Hepatocyte (in vitro differentiated cells): ENCODE results near the gene FBXO39. TPM values are rescaled to one million over a fixed set of nuclear protein-coding genes. Genes with fewer than 3 reads are reported as not detected.

Source experiments
- DNase-seq: peaks from one replicate; pipeline ENCODE4 v3.0.0-alpha.2; 2016; ENCODE audit warnings: low spot score
- H2AFZ ChIP-seq: fragments of 200-600 bp; sonication (generic); 2 replicates; pipeline ENCODE4 v1.6.0; 2016; ENCODE audit warnings: antibody characterized with exemption, mild to moderate bottlenecking
- H3K27ac ChIP-seq: fragments of 200-600 bp; sonication (generic); 2 replicates; pipeline ENCODE4 v1.5.1; 2016; ENCODE audit warnings: mild to moderate bottlenecking
- H3K27me3 ChIP-seq: fragments of 200-600 bp; sonication (generic); 2 replicates; pipeline ENCODE4 v1.6.1; 2016
- H3K36me3 ChIP-seq: fragments of 200-600 bp; sonication (generic); replicated peaks from 2 replicates; pipeline ENCODE4 v1.5.1; 2016; ENCODE audit warnings: low read depth; ENCODE audit not compliant: insufficient read depth
- H3K4me1 ChIP-seq: fragments of 200-600 bp; sonication (generic); 2 replicates; pipeline ENCODE4 v1.5.1; 2016; ENCODE audit warnings: mild to moderate bottlenecking, moderate library complexity; ENCODE audit not compliant: insufficient read depth
- H3K4me2 ChIP-seq: fragments of 200-600 bp; sonication (generic); 2 replicates; pipeline ENCODE4 v1.6.0; 2016
- H3K4me3 ChIP-seq: fragments of 200-600 bp; sonication (generic); 2 replicates; pipeline ENCODE4 v1.5.1; 2016; ENCODE audit warnings: mild to moderate bottlenecking
- H3K79me2 ChIP-seq: fragments of 200-600 bp; sonication (generic); 2 replicates; pipeline ENCODE4 v1.6.0; 2017; ENCODE audit warnings: mild to moderate bottlenecking
- H3K9me2 ChIP-seq: fragments of 200-600 bp; sonication (generic); replicated peaks from 2 replicates; pipeline ENCODE4 v1.6.0; 2017; ENCODE audit warnings: mild to moderate bottlenecking; ENCODE audit not compliant: insufficient read depth
- H3K9me3 ChIP-seq: fragments of 200-600 bp; sonication (generic); 2 replicates; pipeline ENCODE4 v1.5.1; 2016; ENCODE audit warnings: low read depth, mild to moderate bottlenecking
- H4K20me1 ChIP-seq: fragments of 200-600 bp; sonication (generic); 2 replicates; pipeline ENCODE4 v1.6.0; 2016; ENCODE audit warnings: mild to moderate bottlenecking; ENCODE audit not compliant: insufficient read depth, poor library complexity, severe bottlenecking
- EZH2 ChIP-seq: fragments of 200-600 bp; sonication (generic); IDR thresholded peaks from 2 replicates; pipeline ENCODE4 v1.6.1; 2016; ENCODE audit warnings: antibody characterized with exemption, mild to moderate bottlenecking, borderline replicate concordance
- EZH2phosphoT487 ChIP-seq: fragments of 200-600 bp; sonication (generic); IDR thresholded peaks from one replicate; pipeline ENCODE4 v1.6.1; 2018; ENCODE audit warnings: antibody characterized with exemption, mild to moderate bottlenecking, low read depth, moderate library complexity; ENCODE audit not compliant: unreplicated experiment, severe bottlenecking
- WGBS: methylation state at CpG from one replicate; pipeline ENCODE4 v1.1.6; 2016; ENCODE audit warnings: low lambda C conversion rate; ENCODE audit errors: missing lambda C conversion rate; 5-methylcytosine and 5-hydroxymethylcytosine counted together
- polyA plus RNA-seq: library from polyadenylated mRNA; unstranded; fragments of >200 nt; fragmentation: Nextera tagmentation; extraction: Ambion mirVana; gene quantifications from 2 replicates; pipeline ENCODE4 v1.2.1, GENCODE V29; 2016
- total RNA-seq: library from RNA; depleted of rRNA; stranded (reverse); fragments of >200 nt; gene quantifications from 2 replicates; pipeline ENCODE4 v1.2.3, GENCODE V29; 2014
- TF ChIP-seq, protein P1 (sequence below): fragments of 200-600 bp; sonication (generic); IDR thresholded peaks from 2 replicates; pipeline ENCODE4 v1.5.1; 2016; ENCODE audit warnings: antibody characterized with exemption, mild to moderate bottlenecking; ENCODE audit not compliant: poor library complexity

Gene FBXO39
- total and polyA plus RNA-seq, 2 experiments from 2014 or later, result not detected

DNA sequence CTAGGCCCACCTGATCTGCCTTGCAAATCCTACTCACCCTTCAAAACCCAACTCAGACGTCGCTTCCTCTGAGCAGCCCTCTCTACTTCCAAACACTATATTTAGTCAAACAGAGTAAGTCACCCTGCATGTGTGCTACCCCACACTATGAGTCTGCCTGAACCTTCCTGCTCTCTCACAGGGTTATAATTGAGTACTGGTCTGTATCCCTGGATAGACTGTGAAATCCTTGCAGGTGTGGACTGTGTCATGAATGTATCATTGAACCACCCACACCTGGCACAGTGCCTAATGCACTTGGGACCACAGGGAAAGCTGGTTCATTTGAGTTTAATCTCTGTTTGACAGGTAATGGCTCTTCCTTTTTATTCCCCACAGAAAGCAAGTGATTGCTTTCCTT lies 3.4 kb downstream of the FBXO39 start:
- no peak for DNase-seq

DNA sequence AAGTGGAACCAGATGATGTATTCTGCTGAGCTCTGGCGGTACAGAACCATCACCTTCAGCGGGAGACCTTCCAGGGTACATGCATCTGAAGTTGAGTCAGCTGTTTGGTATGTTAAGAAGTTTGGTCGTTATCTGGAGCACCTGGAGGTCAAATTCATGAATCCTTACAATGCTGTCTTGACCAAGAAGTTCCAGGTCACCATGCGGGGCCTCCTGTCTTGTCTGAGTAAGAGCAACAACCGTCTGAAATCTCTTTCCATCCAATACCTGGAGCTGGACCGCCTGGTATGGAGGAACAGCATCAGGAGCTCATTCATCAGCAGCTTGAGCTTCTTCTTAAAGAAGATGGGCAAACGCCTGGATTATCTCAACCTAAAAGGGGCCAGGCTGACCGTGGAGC lies 4.0 kb downstream of the FBXO39 start:
- DNase-seq, result no peak
- Histone ChIP-seq H3K4me1 (no peaks in the 10 kb centered on the region), H3K4me3 (no peak overlapping the region), H4K20me1 (no peaks in the 10 kb centered on the region), H3K9me2 (no peaks in the 10 kb centered on the region), H3K27ac (no peak overlapping the region), H3K36me3 (no peaks in the 10 kb centered on the region), H3K27me3 (peaks cover 29% of the 10 kb centered on the region), H2AFZ (no peak overlapping the region), H3K9me3 (no peaks in the 10 kb centered on the region), H3K79me2 (no peaks in the 10 kb centered on the region), H3K4me2 (no peak overlapping the region)
- WGBS, result 66% methylated on average over 8 of the region's 8 CpGs
- TF ChIP-seq EZH2, result no peak
- TF ChIP-seq, protein P1, sequence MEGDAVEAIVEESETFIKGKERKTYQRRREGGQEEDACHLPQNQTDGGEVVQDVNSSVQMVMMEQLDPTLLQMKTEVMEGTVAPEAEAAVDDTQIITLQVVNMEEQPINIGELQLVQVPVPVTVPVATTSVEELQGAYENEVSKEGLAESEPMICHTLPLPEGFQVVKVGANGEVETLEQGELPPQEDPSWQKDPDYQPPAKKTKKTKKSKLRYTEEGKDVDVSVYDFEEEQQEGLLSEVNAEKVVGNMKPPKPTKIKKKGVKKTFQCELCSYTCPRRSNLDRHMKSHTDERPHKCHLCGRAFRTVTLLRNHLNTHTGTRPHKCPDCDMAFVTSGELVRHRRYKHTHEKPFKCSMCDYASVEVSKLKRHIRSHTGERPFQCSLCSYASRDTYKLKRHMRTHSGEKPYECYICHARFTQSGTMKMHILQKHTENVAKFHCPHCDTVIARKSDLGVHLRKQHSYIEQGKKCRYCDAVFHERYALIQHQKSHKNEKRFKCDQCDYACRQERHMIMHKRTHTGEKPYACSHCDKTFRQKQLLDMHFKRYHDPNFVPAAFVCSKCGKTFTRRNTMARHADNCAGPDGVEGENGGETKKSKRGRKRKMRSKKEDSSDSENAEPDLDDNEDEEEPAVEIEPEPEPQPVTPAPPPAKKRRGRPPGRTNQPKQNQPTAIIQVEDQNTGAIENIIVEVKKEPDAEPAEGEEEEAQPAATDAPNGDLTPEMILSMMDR, result no peak
- TF ChIP-seq EZH2phosphoT487, result no peak

More for the DNA sequence above, 3.4 kb downstream of the FBXO39 start:
- Histone ChIP-seq H3K9me3 (no peaks in the 10 kb centered on the region), H3K27ac (no peak overlapping the region), H4K20me1 (no peaks in the 10 kb centered on the region), H3K79me2 (no peaks in the 10 kb centered on the region), H3K4me2 (no peak overlapping the region), H2AFZ (no peak overlapping the region), H3K9me2 (no peaks in the 10 kb centered on the region), H3K4me3 (no peak overlapping the region), H3K36me3 (no peaks in the 10 kb centered on the region), H3K27me3 (peaks cover 32% of the 10 kb centered on the region), H3K4me1 (no peaks in the 10 kb centered on the region)
- TF ChIP-seq, protein P1, result no peak
- TF ChIP-seq EZH2 (no peak), EZH2phosphoT487 (no peak)
- 85% methylated on average over 2 of the region's 2 CpGs for WGBS

DNA sequence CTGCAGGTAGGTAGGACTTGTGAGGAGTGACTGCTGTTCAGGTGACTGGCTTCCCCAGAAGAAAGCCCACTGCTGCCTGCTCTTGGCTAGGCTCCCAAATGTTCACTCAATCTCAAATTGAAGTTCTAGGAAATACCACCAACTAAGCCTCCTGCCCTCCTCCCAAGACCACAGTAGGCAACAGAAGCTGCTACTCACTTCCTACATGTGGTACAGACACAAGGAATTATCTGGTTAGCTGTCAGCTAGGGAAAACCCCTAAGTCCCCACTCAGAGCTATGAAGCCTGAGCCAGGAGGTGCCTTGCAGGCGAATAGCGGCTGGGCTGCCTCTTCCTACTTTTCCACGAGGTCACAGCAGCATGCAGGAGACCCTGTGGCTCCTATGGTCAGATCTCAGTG lies 4.9 kb downstream of the FBXO39 start:
- Histone ChIP-seq H3K36me3 (no peaks in the 10 kb centered on the region), H3K4me2 (no peak overlapping the region), H2AFZ (no peak overlapping the region), H3K9me3 (no peaks in the 10 kb centered on the region), H3K27ac (no peak overlapping the region), H3K4me3 (no peak overlapping the region), H3K79me2 (no peaks in the 10 kb centered on the region), H3K9me2 (no peaks in the 10 kb centered on the region), H3K4me1 (no peaks in the 10 kb centered on the region), H3K27me3 (peaks cover 20% of the 10 kb centered on the region), H4K20me1 (no peaks in the 10 kb centered on the region)
- TF ChIP-seq, protein P1, result no peak
- TF ChIP-seq EZH2phosphoT487 (no peak), EZH2 (no peak)
- 59% methylated on average over 3 of the region's 3 CpGs for WGBS
- DNase-seq, result no peak

DNA sequence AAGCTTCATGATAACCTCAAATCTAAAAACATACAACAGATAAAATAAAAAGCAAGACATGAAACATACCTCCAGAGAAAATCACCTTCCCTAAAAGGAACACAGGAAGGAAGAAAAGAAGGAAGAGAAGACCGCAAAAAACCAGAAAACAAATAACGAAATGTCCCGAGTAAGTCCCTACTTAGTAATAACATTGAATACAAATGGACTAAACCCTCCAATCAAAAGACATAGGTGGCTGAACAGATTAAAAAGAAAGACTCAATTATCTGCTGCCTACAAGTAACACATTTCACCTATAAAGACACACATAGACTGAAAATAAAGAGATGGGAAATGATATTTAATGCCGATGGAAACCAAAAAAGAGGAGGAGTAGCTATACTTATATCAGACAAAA lies 6.2 kb downstream of the FBXO39 start:
- Histone ChIP-seq H3K4me3 (no peak overlapping the region), H3K79me2 (no peaks in the 10 kb centered on the region), H3K9me2 (no peaks in the 10 kb centered on the region), H3K27me3 (peaks cover 8% of the 10 kb centered on the region), H3K4me1 (no peaks in the 10 kb centered on the region), H2AFZ (no peak overlapping the region), H4K20me1 (no peaks in the 10 kb centered on the region), H3K36me3 (no peaks in the 10 kb centered on the region), H3K27ac (no peak overlapping the region), H3K4me2 (no peak overlapping the region), H3K9me3 (no peaks in the 10 kb centered on the region)
- TF ChIP-seq EZH2phosphoT487 (no peak), EZH2 (no peak)
- TF ChIP-seq, protein P1, result no peak
- no peak for DNase-seq
- WGBS, result 98% methylated on average over 4 of the region's 4 CpGs
